GM21576 (cell line): ENCODE data around the gene ZBTB48.
"Not testable (repeated sequence)": the region's sequence is repeated elsewhere in the genome, so short reads cannot be mapped to it uniquely, and the experiment has no call there.

ENCODE experiments used
- ATAC-seq: cut with Tn5 transposase; IDR thresholded peaks from one replicate; pipeline ENCODE4 v1.9.1; 2021; ENCODE audit warnings: mild to moderate bottlenecking, moderate library complexity; ENCODE audit not compliant: unreplicated experiment

ZBTB48 gene

DNA sequence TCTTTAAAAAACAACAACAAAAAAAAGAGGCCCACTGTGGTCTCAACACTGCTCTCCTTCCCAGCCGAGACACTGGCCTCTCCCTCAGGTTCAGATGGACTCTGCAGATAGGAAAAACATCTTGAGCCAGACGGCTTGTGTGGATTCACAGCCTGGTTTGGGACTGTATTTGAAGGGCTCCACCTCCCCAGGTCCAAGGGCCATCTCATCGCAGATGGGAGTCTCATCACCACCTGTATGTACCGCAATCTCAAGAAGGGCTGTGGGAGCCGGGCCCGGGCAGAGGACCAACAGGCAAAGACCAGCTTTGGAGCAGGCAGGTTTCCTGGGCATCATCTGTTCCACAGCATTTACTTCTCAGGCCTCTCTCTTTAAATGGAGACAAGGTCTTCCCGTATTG is 10.3 kb downstream of the ZBTB48 start:
- no peak for ATAC-seq

DNA sequence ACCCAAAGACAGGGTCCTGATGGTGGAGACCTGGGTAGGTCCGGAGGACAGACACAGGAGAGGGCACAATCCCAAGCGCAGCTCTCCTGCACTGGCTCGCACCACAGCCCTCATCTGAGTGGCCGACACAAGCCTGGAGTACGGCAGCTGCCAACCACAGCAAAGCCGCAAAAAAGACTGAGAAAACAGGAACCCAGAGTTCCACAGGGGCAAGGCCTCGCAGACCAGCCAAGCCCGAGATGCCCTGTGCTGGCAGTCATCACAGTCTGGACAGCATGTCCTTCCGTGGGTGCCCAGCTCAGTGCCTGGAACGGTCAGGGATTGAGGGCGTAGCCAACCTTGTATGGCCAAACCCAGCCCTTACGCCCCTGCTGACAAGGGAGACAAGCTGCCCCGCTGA is 11.4 kb downstream of the ZBTB48 start:
- no peak for ATAC-seq

DNA sequence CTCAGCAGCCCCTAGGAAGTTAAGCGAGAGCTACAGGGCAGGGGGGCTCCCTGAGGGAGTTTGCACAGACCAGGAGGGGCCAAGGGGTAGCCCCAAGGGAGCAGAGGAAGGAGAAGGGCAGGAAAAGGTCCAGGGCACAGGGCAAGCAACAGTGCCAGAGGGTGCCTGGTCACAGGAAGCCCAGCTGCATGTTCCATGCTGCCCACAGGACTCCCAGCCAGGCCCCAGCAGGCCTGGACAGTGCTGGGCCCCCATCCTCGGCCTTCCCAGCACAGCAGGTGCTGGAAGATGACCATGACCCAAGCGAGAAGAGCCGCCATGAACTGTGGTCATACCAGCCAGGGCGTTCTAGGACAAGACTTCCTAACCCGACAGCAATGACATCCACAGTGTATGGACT is 11.8 kb downstream of the ZBTB48 start:
- no peak for ATAC-seq

DNA sequence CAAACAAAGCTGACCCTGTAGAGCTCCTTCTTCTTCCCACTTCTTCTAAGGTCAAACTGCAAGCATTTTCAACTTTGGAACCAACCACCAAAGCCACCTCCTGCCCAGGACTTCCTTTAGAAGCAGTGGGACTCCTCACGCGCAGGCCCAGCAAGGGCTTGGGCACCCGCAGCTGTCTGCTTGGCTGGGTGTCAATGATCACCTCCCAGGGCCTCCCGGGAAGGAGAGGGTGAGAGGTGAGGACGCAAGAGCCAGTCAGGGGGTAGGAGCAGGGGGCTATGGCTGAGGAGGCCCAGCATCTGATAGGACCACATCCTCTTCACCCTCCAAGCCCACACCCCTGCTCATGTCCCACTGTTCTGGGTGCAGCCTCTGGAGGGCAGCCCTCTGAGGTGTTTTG is 12.6 kb downstream of the ZBTB48 start:
- no peak for ATAC-seq

DNA sequence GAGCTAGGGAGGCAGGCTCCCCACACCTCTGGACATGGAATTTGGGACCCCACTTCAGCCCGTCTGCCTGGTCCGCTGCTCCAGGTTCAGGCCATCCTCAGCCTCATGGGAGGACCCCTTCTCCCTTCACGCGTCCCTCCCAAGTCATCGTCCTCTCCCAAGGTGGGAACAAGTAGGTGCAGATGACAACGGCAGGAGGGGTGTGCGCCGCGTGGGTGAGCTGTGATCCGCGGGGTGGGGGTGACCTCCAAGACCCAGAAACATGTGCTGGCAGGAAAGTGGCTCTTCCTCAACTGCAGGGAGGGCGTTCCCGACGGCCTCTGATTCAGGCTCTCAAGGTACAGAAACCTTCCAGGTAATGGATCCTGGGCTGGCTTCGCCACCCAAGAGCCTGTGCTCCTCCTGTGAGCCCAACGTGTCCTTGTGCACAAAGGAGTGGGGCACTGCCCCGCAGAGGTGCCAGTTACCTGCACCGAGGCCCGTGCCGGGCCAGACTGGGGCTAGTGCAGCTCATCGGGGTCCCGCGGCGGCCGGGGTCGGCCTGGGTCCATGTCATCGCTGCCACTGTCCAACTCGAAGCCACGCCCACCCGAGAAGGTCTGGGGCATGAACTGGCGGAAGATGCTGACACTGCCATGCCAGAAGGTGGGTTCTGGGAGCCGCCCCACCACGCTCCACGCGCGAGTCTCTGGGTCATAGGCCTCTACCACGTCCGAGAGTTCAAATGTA is 13.2 kb downstream of the ZBTB48 start:
- ATAC-seq: no peak

DNA sequence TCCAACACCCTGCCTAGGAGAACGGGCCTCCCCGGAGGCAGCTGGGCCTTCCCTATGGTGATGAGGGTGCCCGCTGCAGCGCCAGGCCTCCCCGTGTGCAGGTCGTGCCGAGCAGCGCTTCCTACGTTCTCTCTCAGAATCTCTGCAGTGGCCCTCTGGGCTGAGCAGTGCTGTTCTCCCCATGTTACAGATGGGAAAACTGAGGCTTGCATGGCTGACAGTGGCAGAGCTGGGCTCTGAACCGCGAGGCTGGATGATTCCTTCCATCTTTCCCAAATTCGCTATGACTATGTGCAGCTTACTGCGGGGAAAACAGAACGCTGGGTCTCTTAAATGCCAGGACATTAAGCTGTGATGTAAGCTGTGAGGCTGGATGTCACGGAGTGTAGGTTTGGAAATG is 14.0 kb downstream of the ZBTB48 start:
- ATAC-seq: no peak

DNA sequence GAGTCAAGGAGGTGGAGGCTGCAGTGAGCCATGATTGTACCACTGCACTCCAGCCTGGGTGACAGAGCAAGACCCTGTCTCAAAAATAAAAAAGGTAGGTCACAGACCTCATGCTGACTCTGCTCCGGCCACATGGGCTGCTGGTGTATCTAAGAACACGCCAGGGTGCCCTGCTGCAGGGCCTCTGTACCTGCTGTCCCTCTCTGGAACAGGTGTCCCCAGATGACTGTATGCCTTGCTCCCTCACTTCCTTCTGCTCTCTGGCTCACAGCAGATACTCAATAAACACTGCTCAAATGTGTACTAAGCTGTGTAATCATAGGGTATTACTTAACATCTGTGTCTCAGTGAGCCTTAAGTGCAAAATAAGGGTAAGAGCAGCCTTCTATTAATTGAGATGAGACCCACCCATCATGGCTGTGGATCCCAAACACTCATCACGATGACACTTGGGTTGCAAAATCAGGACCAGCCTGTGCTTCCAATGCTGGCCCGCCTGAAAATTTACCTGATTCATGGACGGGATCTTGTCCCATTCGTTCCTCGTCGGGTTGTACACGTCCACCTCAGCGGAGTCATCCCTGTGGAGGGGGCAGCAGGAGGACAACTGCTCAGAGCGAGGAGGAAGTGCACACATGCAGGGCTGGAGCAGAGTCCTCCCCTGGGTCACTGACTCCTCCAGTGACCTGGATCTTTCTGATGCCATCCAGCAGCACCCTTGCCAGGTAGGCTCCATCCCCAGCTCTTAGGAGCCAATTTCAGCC is 15.4 kb downstream of the ZBTB48 start:
- no peak for ATAC-seq

DNA sequence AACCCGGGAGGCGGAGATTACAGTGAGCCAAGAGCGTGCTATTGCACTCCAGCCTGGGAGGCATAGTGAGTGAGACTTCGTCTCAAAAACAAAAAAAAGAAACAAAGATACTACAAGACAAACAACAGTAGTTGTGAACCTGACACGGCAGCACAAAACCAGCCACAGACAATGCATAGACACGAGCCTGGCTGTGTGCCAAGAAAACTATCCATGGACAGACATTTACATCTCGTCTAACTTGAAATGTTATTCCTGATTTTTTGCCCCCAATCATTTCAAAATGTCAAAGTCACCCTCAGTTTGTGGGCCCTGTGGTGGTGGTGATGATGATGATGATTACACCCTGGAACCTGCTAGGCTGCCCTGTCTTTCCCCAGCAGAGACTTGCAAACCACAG is 16.6 kb downstream of the ZBTB48 start:
- no peak for ATAC-seq

DNA sequence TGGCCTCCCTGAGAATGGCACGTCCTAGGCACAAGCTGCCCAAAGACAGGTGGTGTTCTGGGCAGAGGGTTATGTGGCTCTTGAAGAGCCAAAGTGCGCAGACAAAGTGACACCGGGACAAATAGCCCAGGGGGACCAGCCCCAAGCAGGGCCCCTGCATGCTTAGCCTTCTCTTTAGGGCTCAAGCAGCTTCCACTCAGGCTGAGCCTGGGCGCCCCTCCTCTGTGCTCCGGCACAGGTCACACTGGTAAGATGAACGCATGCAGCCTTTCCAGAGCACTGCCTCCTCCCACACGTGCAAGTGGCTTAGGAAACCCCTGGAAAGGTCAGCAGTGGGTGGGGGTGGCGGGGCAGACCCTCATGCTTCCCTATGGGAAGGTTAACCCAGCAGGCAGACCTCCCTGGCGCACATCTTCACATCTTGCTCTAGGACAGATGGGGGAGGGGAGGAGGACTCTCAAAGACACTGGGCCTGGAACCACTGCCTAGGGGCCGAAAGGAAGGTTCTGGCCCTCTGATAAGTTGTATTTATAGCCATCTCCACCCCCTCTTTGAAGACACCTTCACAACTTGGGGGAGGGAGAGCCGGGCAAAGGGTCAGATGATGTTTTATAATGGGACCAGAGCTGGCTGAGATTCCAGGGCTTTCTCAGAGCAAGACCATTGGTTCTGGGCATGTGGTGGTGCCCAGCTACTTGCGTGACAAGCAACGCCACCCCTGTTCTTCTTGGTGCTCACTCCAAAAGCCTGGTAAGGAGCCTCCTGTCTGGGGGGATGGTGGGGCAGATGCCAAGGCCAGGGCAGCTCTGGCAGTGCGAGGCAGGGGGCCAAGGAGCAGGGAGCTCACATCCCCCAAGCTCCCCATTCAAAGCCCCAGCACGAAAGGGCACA is 17.3 kb downstream of the ZBTB48 start:
- ATAC-seq: no peak

DNA sequence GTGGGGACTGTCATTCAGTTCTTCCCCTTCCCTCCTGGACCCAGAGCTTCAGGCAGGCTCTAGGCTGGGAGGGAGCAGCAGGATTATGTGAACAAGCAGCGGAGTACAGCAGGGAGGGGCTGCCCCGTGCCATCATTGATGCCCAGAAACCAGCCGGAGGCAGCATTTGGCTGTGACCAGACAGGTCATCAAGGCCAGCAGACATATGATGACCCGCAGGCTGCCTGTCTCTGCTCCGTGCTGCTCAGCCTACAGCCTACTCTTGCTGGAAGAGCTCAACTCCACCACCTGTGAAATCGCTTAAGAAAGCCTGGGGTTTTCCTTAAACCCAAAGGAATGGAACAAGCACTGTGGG is 18.0 kb downstream of the ZBTB48 start:
- ATAC-seq: no peak

DNA sequence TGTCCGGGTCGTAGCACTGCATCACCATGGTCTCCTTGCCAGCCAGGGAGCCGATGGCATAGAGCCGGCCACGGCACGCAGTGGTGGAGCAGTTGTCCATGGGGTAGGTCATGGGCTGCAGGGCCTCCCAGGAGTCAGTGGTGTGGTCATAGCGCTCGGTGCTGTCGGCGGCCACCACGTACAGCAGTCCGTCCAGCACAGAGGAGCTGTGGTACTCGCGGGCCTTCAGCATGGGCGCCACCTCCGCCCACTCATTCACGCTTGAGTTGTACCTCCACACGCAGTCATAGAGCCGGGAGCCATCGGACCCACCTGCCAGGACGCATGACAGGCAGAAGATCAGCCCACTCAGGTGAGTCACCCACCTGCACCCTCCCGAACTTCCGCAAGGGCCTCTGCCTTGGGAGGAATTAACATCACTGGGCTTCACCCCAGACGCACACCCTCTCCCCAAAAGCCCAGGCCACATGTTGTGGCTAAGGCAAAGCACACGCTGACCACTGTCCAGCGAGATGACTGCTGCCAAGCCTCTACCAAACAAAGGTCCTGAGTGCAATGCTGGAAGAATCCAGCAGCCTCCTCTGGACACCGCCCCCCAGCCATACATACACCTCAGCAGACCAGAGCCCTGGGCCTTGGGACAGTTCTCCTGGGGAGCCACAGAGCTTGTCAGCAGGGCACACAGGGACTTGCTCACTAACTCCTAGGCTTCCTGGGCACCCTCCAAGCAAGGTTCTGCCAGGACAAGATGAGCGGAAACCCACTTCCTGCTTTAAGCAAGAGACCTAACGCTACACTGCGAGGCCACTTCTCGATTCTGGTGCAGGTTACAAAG is 19.6 kb downstream of the ZBTB48 start:
- ATAC-seq: no peak

DNA sequence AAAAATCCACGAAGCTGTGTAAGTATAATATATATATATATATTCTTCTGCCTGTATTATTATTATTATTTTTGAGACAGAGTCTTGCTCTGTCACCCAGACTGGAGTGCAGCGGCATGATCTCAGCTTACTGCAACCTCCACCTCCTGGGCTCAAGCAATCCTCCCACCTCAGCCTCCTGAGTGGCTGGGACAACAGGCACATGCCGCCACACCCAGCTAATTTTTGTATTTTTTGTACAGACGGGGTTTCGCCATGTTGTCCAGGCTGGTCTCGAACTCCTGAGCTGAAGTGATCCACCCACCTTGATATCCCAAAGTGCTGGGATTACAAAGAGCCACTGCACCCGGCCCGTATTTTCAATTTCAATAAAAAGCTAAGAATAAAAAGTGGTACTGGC is 20.2 kb downstream of the ZBTB48 start:
- ATAC-seq: not testable (repeated sequence)

DNA sequence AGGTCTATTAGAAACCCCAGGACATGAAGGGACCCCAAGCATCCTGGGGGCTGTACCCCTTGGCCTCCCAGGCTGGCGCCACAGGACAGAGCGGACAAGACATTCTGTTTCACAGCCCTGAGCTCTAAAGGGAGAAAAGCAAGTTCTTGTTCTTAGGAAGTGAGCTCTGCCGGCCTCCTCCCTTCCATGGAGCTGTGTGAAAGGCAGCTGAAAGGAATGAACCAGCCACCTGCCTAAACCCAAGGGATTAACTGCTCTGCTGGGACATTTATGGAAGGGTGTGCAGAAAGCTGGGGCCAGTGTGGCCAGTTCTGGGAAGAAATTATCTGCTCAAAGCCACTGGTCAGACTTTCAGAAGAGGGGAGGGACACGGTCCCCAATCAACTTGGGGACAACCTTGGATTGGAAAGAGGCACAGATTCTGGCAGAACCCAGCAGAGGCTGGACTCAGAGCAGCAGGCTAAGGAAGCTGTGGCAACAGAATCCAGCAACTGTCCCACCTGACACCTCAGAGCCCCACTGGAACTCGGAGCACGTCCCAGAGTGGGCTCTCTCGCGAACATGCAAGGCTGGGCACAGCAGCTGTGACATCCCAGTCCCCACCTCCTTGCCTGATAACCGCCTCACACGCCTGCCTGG is 20.7 kb downstream of the ZBTB48 start:
- peak; percentile 7 for ATAC-seq

DNA sequence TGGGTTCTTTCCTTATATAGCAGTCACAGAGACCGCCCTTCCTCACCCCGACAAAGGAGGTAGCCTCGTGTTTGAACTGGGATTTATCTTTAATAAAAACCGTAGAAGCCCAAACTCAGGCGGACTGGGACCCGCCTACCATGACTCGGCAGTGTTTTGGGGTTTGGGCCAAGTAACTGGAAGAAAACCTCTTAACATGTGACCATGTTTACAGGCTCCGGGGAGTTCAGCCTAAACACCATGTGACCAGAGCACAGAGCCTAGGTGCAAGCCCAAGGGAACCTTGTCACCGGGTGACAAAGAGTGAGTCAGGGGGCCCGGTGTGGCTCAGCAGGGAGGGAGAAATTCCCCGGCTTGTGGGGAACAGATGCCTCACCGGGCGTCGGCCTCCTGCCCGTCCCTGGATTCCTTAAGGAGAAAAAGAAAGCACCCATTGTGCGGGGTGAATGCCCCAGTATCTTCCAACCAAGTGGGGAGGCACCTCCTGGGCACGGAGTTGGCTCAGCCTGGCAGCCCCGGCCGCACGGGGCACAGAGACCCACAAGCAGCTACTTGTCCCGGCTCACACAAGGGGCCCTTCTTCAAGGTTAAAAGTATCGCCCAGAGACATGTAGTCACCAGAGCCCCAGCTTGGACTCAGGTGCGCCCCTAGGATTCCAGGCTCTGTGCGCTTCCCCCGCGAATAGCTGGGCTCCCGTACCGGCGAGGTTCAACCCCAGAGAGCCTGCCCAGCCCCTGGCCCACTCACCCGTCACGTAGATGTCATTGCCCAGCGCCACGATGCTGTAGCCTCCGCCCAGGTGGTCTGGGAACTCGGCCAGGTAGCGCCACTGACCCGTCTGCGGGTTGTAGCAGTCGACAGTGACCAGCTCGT is 21.5 kb downstream of the ZBTB48 start:
- peak; percentile 39 for ATAC-seq

DNA sequence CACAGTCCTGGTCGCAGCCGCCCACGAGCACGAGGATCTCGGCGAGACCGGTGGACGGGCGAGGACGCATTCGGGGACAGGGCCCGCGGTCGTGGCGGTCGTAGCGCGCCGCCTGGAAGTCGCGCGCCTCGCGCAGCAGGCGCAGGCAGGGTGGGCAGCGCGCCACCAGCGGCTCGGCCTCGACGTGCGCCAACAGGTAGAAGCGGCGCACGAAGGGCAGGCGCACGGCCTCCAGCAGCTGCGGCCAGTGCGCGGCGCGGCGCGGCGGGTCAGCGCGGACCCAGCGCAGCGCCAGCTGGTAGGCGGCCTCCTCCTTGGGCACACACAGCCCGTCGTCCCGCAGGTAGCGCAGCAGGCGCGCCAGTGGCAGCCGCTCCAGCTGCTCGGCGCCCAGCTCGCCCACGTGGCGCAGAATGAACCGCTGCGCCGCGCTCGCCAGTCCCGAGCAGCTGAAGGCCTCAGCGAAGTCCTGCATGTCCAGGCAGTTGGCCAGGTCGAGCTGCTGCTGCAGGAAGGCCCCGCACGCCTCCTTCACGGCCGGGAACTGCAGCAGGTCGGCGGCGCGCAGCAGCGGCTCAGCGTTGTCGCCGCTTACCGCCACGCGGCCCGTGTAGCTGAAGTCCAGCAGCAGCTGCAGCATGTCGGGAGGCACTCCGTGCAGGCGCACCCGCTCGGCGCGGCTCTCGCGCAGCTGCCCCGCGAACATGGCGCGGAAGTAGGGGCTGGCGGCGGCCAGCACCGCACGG is 22.3 kb downstream of the ZBTB48 start:
- no peak for ATAC-seq

DNA sequence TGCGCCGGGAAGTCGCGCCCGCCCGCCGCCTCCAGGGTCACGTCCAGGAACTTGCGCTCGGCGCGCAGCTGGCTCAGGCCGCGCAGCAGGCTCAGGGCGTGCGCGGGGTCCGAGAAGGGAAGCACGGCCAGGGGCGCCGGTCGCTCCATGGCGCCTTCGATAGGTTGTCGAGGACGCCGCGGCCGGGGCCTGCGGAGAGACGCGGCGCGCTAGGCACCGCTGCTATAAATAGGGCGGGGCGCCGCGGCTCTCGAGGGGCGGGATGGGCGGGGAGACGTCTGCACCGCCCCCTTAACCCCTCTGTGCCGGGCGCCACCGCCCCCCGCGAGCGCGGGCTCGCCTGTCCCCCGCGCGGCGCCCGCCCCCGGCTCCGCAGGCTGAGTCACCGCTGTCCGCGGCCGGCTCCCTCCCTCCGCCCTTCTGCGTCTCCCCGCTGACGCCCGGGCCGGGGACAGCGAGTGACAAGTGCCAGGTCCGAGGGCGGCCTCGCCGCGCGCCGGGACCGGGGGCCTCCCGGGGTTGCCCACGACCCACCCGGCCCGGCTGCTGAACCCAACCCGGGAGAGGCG is 23.0 kb downstream of the ZBTB48 start, which contains the start of gene KLHL21:
Gene KLHL21, minus strand, starts transcription at position 201 of the 569 bp plus-strand sequence. Its CDS starts 52 bp downstream, at position 149.
- ATAC-seq: peak; percentile 39

DNA sequence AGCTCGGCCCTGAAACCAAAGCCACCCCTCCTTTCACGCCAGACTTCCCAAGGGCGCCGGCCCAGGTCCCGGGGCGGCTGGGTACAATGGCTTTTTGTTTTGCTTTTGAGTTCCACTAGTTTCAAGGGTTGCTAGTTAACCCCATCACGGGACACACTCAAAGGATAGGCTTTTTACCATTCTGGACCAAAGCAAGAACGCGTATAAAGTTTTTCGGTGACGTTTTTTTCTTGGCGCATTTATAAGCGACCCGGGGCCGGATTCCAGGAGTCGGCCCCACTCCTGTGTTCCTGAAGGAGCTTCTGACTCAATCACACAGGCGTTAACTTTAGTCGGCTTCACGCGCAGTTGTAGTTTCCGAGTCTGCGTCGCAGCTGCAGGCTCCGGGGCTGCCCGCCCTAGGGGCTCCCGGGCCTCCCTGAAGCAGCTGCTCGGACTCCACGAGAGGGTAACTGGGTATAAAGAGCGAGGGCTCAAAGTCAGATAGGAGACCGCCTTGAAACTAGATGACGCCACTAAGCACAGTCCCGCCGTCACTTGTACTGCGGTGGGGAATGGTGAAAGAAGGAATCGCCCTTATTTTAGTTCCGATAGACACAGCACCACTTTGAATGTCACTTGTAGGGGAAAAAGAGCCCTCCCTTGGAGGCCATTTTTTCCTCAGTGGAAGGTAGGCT is 23.6 kb downstream of the ZBTB48 start:
- ATAC-seq: peak; percentile 17
